Measurements from ENCODE around the gene SAMD11.

Gene SAMD11

GRCh38 chr1:931380-932172, 7.9 kb downstream of the SAMD11 start:
- no peak for DNase-seq (ENCODE audit: low read depth in 2 of 2)

GRCh38 chr1:932173-932510, 8.4 kb downstream of the SAMD11 start:
- no peak for DNase-seq (ENCODE audit: low read depth in 2 of 2)

GRCh38 chr1:932776-933602, 9.3 kb downstream of the SAMD11 start:
- no peak for DNase-seq (ENCODE audit: low read depth in 2 of 2)

- DNase-seq (ENCODE audit: low read depth in 2 of 2) = no peak
These were observed 9.8 kb downstream of the SAMD11 start for GRCh38 chr1:933603-933940.

- no peak for DNase-seq (ENCODE audit: low read depth in 2 of 2)
These were observed 11.4 kb downstream of the SAMD11 start for GRCh38 chr1:934991-935750.

GRCh38 chr1:935751-936231, 12.1 kb downstream of the SAMD11 start:
- no peak for DNase-seq (ENCODE audit: low read depth in 2 of 2)

GRCh38 chr1:936348-937264, 12.9 kb downstream of the SAMD11 start:
- DNase-seq (ENCODE audit: low read depth in 2 of 2) = no peak

- DNase-seq (ENCODE audit: low read depth in 2 of 2) = no peak
These were observed 13.8 kb downstream of the SAMD11 start for GRCh38 chr1:937521-937920.

- DNase-seq (ENCODE audit: low read depth in 2 of 2) = no peak
These were observed 14.5 kb downstream of the SAMD11 start for GRCh38 chr1:938088-938683.

- DNase-seq (ENCODE audit: low read depth in 2 of 2) = no peak
These were observed 15.2 kb downstream of the SAMD11 start for GRCh38 chr1:938711-939489.

- no peak for DNase-seq (ENCODE audit: low read depth in 2 of 2)
These were observed 15.9 kb downstream of the SAMD11 start for GRCh38 chr1:939511-940106.

- DNase-seq (ENCODE audit: low read depth in 2 of 2) = no peak
These were observed 16.6 kb downstream of the SAMD11 start for GRCh38 chr1:940107-941014.

- DNase-seq (ENCODE audit: low read depth in 2 of 2) = no peak
These were observed 17.4 kb downstream of the SAMD11 start for GRCh38 chr1:941015-941587.

- DNase-seq (ENCODE audit: low read depth in 2 of 2) = no peak
These were observed 18.1 kb downstream of the SAMD11 start for GRCh38 chr1:941588-942383.

GRCh38 chr1:942411-942821, 18.7 kb downstream of the SAMD11 start:
- DNase-seq (ENCODE audit: low read depth in 2 of 2) = no peak

GRCh38 chr1:942864-943533, 19.3 kb downstream of the SAMD11 start:
- DNase-seq (ENCODE audit: low read depth in 2 of 2) = no peak
